ENCODE results near the gene DUSP15.

- TF ChIP-seq CTCF (IDR thresholded peaks at IDR 0.05) (no peak), POLR2A (IDR thresholded peaks at IDR 0.05) (no peak), EP300 (IDR thresholded peaks at IDR 0.05) (no peak)
These were observed 5.6 kb downstream of the DUSP15 start for GRCh38 chr20:31864521-31865400.

Data from sigmoid colon (tissue), 4 donors.